ENCODE measurements around the gene KIF7. TPM values are rescaled to one million over a fixed set of nuclear protein-coding genes. Genes with fewer than 3 reads are reported as not detected.

The KIF7 gene
- total and polyA plus RNA-seq, 2 donors (not counting 1 experiment from before 2014, with no cell fraction given), result 2.9 to 11.4 TPM

DNA sequence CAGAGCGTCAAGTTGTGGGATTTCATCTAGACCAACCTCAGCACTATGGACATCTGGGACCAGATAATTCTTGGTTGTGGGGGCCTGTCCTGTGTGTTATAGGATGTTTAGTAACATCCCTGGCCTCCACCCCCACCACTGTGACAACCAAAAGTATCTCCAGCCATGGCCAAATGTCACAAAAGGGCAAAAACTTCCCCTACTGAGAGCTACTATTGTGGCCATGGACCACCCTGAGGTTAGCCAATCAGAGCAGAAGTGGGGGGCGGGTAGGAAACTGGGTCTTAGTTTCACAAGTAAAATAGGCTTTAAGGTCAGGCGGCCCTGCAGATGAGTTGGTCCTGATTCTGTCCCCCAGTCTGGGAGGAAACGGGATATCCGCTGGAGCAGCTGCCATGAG lies 25.4 kb downstream of the KIF7 start:
- DNase-seq (ENCODE audit: low read depth in 2 of 2), result no peak
- Histone ChIP-seq H3K9me3 (ENCODE audit: control insufficient read depth, insufficient read depth, low read depth, low read length) (no peaks in the 10 kb centered on the region), H3K4me1 (ENCODE audit: control insufficient read depth, extremely low read depth, insufficient read depth, low read length) (no peaks in the 10 kb centered on the region), H3K27ac (ENCODE audit: insufficient read depth, low read length) (no peak overlapping the region), H3K27me3 (ENCODE audit: control insufficient read depth, insufficient read depth, low read length) (no peaks in the 10 kb centered on the region), H3K4me3 (replicated peaks in 1 of 4; ENCODE audit: control extremely low read depth in 1 of 4, insufficient read depth in 1 of 4, low read depth in 3 of 4, low read length in 4 of 4) (no peak overlapping the region), H3K79me2 (ENCODE audit: control insufficient read depth, insufficient read depth, low read length) (no peaks in the 10 kb centered on the region), H3K9ac (ENCODE audit: insufficient read depth, low read length) (no peak overlapping the region), H4K20me1 (ENCODE audit: control insufficient read depth, extremely low read depth, insufficient read depth, low read length) (no peaks in the 10 kb centered on the region), H3K4me2 (ENCODE audit: extremely low read depth, insufficient read depth, low read length) (no peak overlapping the region), H2AFZ (ENCODE audit: low read length) (no peak overlapping the region), H3K36me3 (ENCODE audit: control insufficient read depth, insufficient read depth, low read length) (peaks cover 43% of the 10 kb centered on the region)
- TF ChIP-seq, protein P1, sequence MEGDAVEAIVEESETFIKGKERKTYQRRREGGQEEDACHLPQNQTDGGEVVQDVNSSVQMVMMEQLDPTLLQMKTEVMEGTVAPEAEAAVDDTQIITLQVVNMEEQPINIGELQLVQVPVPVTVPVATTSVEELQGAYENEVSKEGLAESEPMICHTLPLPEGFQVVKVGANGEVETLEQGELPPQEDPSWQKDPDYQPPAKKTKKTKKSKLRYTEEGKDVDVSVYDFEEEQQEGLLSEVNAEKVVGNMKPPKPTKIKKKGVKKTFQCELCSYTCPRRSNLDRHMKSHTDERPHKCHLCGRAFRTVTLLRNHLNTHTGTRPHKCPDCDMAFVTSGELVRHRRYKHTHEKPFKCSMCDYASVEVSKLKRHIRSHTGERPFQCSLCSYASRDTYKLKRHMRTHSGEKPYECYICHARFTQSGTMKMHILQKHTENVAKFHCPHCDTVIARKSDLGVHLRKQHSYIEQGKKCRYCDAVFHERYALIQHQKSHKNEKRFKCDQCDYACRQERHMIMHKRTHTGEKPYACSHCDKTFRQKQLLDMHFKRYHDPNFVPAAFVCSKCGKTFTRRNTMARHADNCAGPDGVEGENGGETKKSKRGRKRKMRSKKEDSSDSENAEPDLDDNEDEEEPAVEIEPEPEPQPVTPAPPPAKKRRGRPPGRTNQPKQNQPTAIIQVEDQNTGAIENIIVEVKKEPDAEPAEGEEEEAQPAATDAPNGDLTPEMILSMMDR (conservative IDR thresholded peaks at IDR 0.05 in 1 of 2, IDR thresholded peaks at IDR 0.05 in 1 of 2; ENCODE audit: low read depth in 1 of 2, low read length in 2 of 2), result no peak
- no peak for TF ChIP-seq EZH2 (IDR thresholded peaks at IDR 0.05; ENCODE audit: low read length, missing control alignments)

DNA sequence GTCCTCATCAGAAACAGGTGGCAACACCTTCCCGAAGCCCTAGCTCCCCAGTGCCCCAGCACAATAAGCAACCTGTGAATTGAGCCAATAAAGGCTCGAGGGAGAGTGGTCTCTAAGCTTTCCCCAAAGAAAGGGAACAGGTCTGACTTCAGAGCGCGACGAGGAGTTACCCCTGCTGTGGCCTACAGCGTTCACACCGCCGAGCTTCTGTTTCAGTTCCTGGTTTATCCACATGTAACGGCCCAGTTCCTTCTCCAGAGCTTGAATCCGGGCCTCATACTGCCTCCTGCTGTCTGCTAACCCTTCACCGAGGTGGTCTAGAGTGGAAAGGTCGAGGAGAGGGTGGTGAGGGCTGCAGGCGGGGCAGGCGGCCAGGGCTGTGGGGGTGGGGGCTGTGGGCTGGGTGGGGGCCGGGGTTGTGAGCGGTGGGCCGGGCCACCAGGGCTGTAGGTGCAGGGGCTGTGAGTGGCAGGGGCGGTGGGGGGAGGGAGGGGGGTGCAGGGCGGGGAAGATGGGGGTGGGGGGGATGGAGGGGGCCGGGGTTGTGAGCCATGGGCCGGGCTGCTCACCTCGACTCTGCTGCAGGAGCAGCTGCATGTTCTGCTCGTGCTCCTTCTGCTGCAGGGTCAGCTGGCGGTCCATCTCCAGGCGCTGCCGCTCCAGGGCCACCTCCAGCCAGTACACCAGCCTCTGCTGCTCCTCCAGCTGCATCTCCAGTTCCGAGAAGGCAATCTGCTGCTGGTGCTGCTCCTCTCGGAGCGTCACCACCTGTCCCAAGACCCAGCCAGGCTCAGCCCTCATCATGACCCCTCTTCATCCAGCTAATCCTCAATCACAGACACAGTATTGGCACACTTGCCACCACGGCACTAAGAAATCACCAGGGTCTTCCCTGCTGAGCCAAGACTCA lies 26.2 kb downstream of the KIF7 start:
- H3K4me1 ChIP-seq (ENCODE audit: control insufficient read depth, extremely low read depth, insufficient read depth, low read length), result no peaks in the 10 kb centered on the region
- TF ChIP-seq, protein P1 (conservative IDR thresholded peaks at IDR 0.05 in 1 of 2, IDR thresholded peaks at IDR 0.05 in 1 of 2; ENCODE audit: low read depth in 1 of 2, low read length in 2 of 2), result no peak
- no peak for TF ChIP-seq EZH2 (IDR thresholded peaks at IDR 0.05; ENCODE audit: low read length, missing control alignments)
- no peak overlapping the region for H3K4me3 ChIP-seq (replicated peaks in 1 of 4; ENCODE audit: control extremely low read depth in 1 of 4, insufficient read depth in 1 of 4, low read depth in 3 of 4, low read length in 4 of 4)
- no peak overlapping the region for H3K27ac ChIP-seq (ENCODE audit: insufficient read depth, low read length)
- H3K27me3 ChIP-seq (ENCODE audit: control insufficient read depth, insufficient read depth, low read length), result no peaks in the 10 kb centered on the region
- no peak overlapping the region for H3K4me2 ChIP-seq (ENCODE audit: extremely low read depth, insufficient read depth, low read length)
- peaks cover 49% of the 10 kb centered on the region for H3K36me3 ChIP-seq (ENCODE audit: control insufficient read depth, insufficient read depth, low read length)
- H3K79me2 ChIP-seq (ENCODE audit: control insufficient read depth, insufficient read depth, low read length), result no peaks in the 10 kb centered on the region
- H3K9ac ChIP-seq (ENCODE audit: insufficient read depth, low read length), result no peak overlapping the region
- no peaks in the 10 kb centered on the region for H3K9me3 ChIP-seq (ENCODE audit: control insufficient read depth, insufficient read depth, low read depth, low read length)
- no peak for DNase-seq (ENCODE audit: low read depth in 2 of 2)
- no peaks in the 10 kb centered on the region for H4K20me1 ChIP-seq (ENCODE audit: control insufficient read depth, extremely low read depth, insufficient read depth, low read length)
- H2AFZ ChIP-seq (ENCODE audit: low read length), result no peak overlapping the region

GRCh38 chr15:89628301-89628700 lies 27.0 kb downstream of the KIF7 start:
- Histone ChIP-seq H3K4me2 (ENCODE audit: extremely low read depth, insufficient read depth, low read length) (no peak overlapping the region), H3K4me3 (replicated peaks in 1 of 4; ENCODE audit: control extremely low read depth in 1 of 4, insufficient read depth in 1 of 4, low read depth in 3 of 4, low read length in 4 of 4) (no peak overlapping the region), H4K20me1 (ENCODE audit: control insufficient read depth, extremely low read depth, insufficient read depth, low read length) (no peaks in the 10 kb centered on the region), H3K79me2 (ENCODE audit: control insufficient read depth, insufficient read depth, low read length) (no peaks in the 10 kb centered on the region), H3K9ac (ENCODE audit: insufficient read depth, low read length) (no peak overlapping the region), H3K27me3 (ENCODE audit: control insufficient read depth, insufficient read depth, low read length) (no peaks in the 10 kb centered on the region), H3K27ac (ENCODE audit: insufficient read depth, low read length) (no peak overlapping the region), H3K36me3 (ENCODE audit: control insufficient read depth, insufficient read depth, low read length) (peaks cover 44% of the 10 kb centered on the region), H3K9me3 (ENCODE audit: control insufficient read depth, insufficient read depth, low read depth, low read length) (no peaks in the 10 kb centered on the region), H2AFZ (ENCODE audit: low read length) (no peak overlapping the region), H3K4me1 (ENCODE audit: control insufficient read depth, extremely low read depth, insufficient read depth, low read length) (no peaks in the 10 kb centered on the region)
- DNase-seq (ENCODE audit: low read depth in 2 of 2), result no peak
- TF ChIP-seq, protein P1 (conservative IDR thresholded peaks at IDR 0.05 in 1 of 2, IDR thresholded peaks at IDR 0.05 in 1 of 2; ENCODE audit: low read depth in 1 of 2, low read length in 2 of 2), result no peak
- no peak for TF ChIP-seq EZH2 (IDR thresholded peaks at IDR 0.05; ENCODE audit: low read length, missing control alignments)

Data from fibroblast of lung (primary cell).